GM23338 (cell line): ENCODE data around the gene SIRPG. TPM values are rescaled to one million over a fixed set of nuclear protein-coding genes. Genes with fewer than 3 reads are reported as not detected.

Source experiments
- ATAC-seq: fragments of 200-7000 bp; cut with Tn5 transposase; 3 replicates; pipeline ENCODE4 v1.9.1; 2020
- DNase-seq: peaks from one replicate; pipeline ENCODE4 v3.0.0-alpha.2; 2015; ENCODE audit warnings: low spot score
- H2AFZ ChIP-seq: fragments of 200-600 bp; sonication (generic); 2 replicates; pipeline ENCODE4 v1.8.0; 2016; ENCODE audit warnings: antibody characterized with exemption, mild to moderate bottlenecking, moderate library complexity
- H3F3A ChIP-seq: fragments of 200-600 bp; sonication (generic); replicated peaks from 2 replicates; pipeline ENCODE4 v1.8.0; 2017; ENCODE audit warnings: antibody characterized with exemption, mixed run types, low read depth
- H3K27ac ChIP-seq: fragments of 200-600 bp; sonication (generic); 2 replicates; pipeline ENCODE4 v1.6.1; 2016; ENCODE audit warnings: low read depth
- H3K27me3 ChIP-seq: fragments of 200-600 bp; sonication (generic); 2 replicates; pipeline ENCODE4 v1.8.0; 2016; ENCODE audit warnings: mild to moderate bottlenecking, mixed run types, moderate library complexity; ENCODE audit not compliant: insufficient read depth
- H3K36me3 ChIP-seq: fragments of 200-600 bp; sonication (generic); 2 replicates; pipeline ENCODE4 v1.8.0; 2016; ENCODE audit warnings: mild to moderate bottlenecking; ENCODE audit not compliant: insufficient read depth
- H3K4me1 ChIP-seq: fragments of 200-600 bp; sonication (generic); 2 replicates; pipeline ENCODE4 v1.8.0; 2016; ENCODE audit warnings: mild to moderate bottlenecking, moderate library complexity; ENCODE audit not compliant: insufficient read depth
- H3K4me2 ChIP-seq: fragments of 200-600 bp; sonication (generic); 2 replicates; pipeline ENCODE4 v1.7.1; 2017; ENCODE audit warnings: mixed run types
- H3K4me3 ChIP-seq: fragments of 200-600 bp; sonication (generic); 2 replicates; pipeline ENCODE4 v1.6.1; 2016; ENCODE audit warnings: mixed run types
- H3K79me2 ChIP-seq: fragments of 200-600 bp; sonication (generic); replicated peaks from 2 replicates; pipeline ENCODE4 v1.8.0; 2017; ENCODE audit warnings: mild to moderate bottlenecking; ENCODE audit not compliant: insufficient read depth
- H3K9me2 ChIP-seq: fragments of 200-600 bp; sonication (generic); 2 replicates; pipeline ENCODE4 v1.8.0; 2017; ENCODE audit not compliant: insufficient read depth
- H4K20me1 ChIP-seq: fragments of 200-600 bp; sonication (generic); replicated peaks from 2 replicates; pipeline ENCODE4 v1.8.0; 2017; ENCODE audit warnings: mild to moderate bottlenecking; ENCODE audit not compliant: insufficient read depth
- H3K27ac Mint-ChIP-seq: 2 replicates; pipeline ENCODE4 v1.8.0; 2020; ENCODE audit warnings: inconsistent platforms, mild to moderate bottlenecking, moderate library complexity, mixed read lengths
- H3K27me3 Mint-ChIP-seq: 3 replicates; pipeline ENCODE4 v1.8.0; 2022; ENCODE audit warnings: low read depth, mild to moderate bottlenecking, moderate library complexity, mixed read lengths, inconsistent platforms; ENCODE audit not compliant: insufficient read depth, poor library complexity
- H3K36me3 Mint-ChIP-seq: 3 replicates; pipeline ENCODE4 v1.8.0; 2021; ENCODE audit warnings: low read depth, mild to moderate bottlenecking, inconsistent platforms, moderate library complexity, mixed read lengths
- H3K4me1 Mint-ChIP-seq: 3 replicates; pipeline ENCODE4 v1.8.0; 2020; ENCODE audit warnings: mild to moderate bottlenecking, inconsistent platforms, mixed read lengths
- H3K4me3 Mint-ChIP-seq: 3 replicates; pipeline ENCODE4 v1.8.0; 2021; ENCODE audit warnings: moderate library complexity, mild to moderate bottlenecking, inconsistent platforms, mixed read lengths
- H3K9me3 Mint-ChIP-seq: 3 replicates; pipeline ENCODE4 v1.8.0; 2020; ENCODE audit warnings: moderate library complexity, mild to moderate bottlenecking, inconsistent platforms, mixed read lengths
- CREB1 ChIP-seq: fragments of 250-450 bp; sonication (Bioruptor Pico); IDR thresholded peaks from 2 replicates; pipeline ENCODE4 v1.5.0; 2020; ENCODE audit warnings: low read depth, mild to moderate bottlenecking, moderate library complexity
- CTCF ChIP-seq, 2 experiments: fragments of 200-600 bp in 1 of 2; sonication (generic) in 1 of 2; conservative IDR thresholded peaks; 2 replicates each; pipeline versions ENCODE4 v1.5.1 to v1.6.1; 2016 to 2017; ENCODE audit warnings: antibody characterized with exemption in 2 of 2, low read depth in 2 of 2, mild to moderate bottlenecking in 2 of 2, moderate library complexity in 1 of 2
- ETS1 ChIP-seq: IDR thresholded peaks from 2 replicates; pipeline ENCODE4 v1.6.1; 2016; ENCODE audit warnings: antibody characterized with exemption
- EZH2 ChIP-seq: fragments of 200-600 bp; sonication (generic); IDR thresholded peaks from one replicate; pipeline ENCODE4 v1.8.0; 2017; ENCODE audit warnings: antibody characterized with exemption, mild to moderate bottlenecking, low read depth; ENCODE audit not compliant: unreplicated experiment
- EZH2phosphoT487 ChIP-seq: fragments of 200-600 bp; sonication (generic); IDR thresholded peaks from one replicate; pipeline ENCODE4 v1.8.1; 2018; ENCODE audit warnings: antibody characterized with exemption; ENCODE audit not compliant: unreplicated experiment
- JUNB ChIP-seq: IDR thresholded peaks from one replicate; pipeline ENCODE4 v1.6.1; 2016; ENCODE audit warnings: antibody characterized with exemption; ENCODE audit not compliant: unreplicated experiment
- NANOG ChIP-seq: IDR thresholded peaks from 2 replicates; pipeline ENCODE4 v1.6.1; 2016; ENCODE audit warnings: antibody characterized with exemption, borderline replicate concordance
- POLR2AphosphoS5 ChIP-seq: IDR thresholded peaks from 2 replicates; pipeline ENCODE4 v1.6.1; 2016; ENCODE audit warnings: antibody characterized with exemption, low read depth
- REST ChIP-seq: IDR thresholded peaks from one replicate; pipeline ENCODE4 v1.6.1; 2018; ENCODE audit warnings: antibody characterized with exemption; ENCODE audit not compliant: unreplicated experiment
- STAT1 ChIP-seq: IDR thresholded peaks from one replicate; pipeline ENCODE4 v1.6.1; 2016; ENCODE audit warnings: antibody characterized with exemption; ENCODE audit not compliant: unreplicated experiment
- ZNF331 ChIP-seq: fragments of 250-450 bp; sonication (Bioruptor Pico); IDR thresholded peaks from 2 replicates; pipeline ENCODE4 v1.5.0; 2020; ENCODE audit warnings: low read depth, mild to moderate bottlenecking, moderate library complexity
- polyA plus RNA-seq: library from polyadenylated mRNA; unstranded; fragments of >200 nt; fragmentation: Nextera tagmentation; extraction: Ambion mirVana; gene quantifications from 2 replicates; pipeline ENCODE4 v1.2.1, GENCODE V29; 2016
- total RNA-seq: library from RNA; depleted of rRNA; stranded (reverse); fragments of >200 nt; shearing (Covaris generic); gene quantifications from 2 replicates; pipeline ENCODE4 v1.2.3, GENCODE V29; 2014

SIRPG gene
- total and polyA plus RNA-seq, 2 experiments from 2014 or later = not detected

GRCh38 chr20:1619861-1620444 lies 37.6 kb downstream of the SIRPG start, which contains the start of gene SIRPB1:
SIRPB1 (minus strand) TSS chr20:1620009; CDS start chr20:1619944, 65 bp downstream.
- Histone ChIP-seq H3K4me1 (peaks cover 4% of the 10 kb centered on the region; the same call in 1 of the 2 replicates), H3K27ac (no peak within 1 kb of the TSS), H2AFZ (no peak within 1 kb of the TSS; the same call in 1 of the 2 replicates), H3K9me2 (peaks cover 8% of the 10 kb centered on the region), H3K4me2 (no peak within 1 kb of the TSS), H4K20me1 (0 out of 2 replicates have a peak, but pooled peaks cover 3% of the 10 kb centered on the region), H3K4me3 (no peak within 1 kb of the TSS), H3F3A (no peaks in the 10 kb centered on the region), H3K27me3 (no peaks in the 10 kb centered on the region), H3K36me3 (no peaks in the 10 kb centered on the region), H3K79me2 (no peaks in the 10 kb centered on the region)
- Mint-ChIP-seq H3K4me1 (peaks cover 18% of the 10 kb centered on the region), H3K27ac (no peak within 1 kb of the TSS), H3K36me3 (no peaks in the 10 kb centered on the region), H3K4me3 (no peak within 1 kb of the TSS), H3K27me3 (peaks cover 2% of the 10 kb centered on the region), H3K9me3 (peaks cover 5% of the 10 kb centered on the region; the same call in 1 of the 3 replicates)
- ATAC-seq (no peak), DNase-seq (no peak)
- no peak for TF ChIP-seq EZH2
- no peak for TF ChIP-seq CREB1 (CRISPR knock-in tag)
- TF ChIP-seq EZH2phosphoT487 = no peak
- TF ChIP-seq CTCF (conservative IDR thresholded peaks at IDR 0.05; ENCODE audit: low read depth in 2 of 2) = no peak
- no peak for TF ChIP-seq POLR2AphosphoS5
- no peak for TF ChIP-seq ETS1
- no peak for TF ChIP-seq JUNB
- no peak for TF ChIP-seq REST
- no peak for TF ChIP-seq NANOG
- no peak for TF ChIP-seq ZNF331 (CRISPR knock-in tag)
- no peak for TF ChIP-seq STAT1
